Upper lobe of left lung (tissue), 4 donors: ENCODE results near the gene ALDH3A1.

ENCODE experiments used
- CTCF ChIP-seq, 6 experiments: fragments of 450-650 bp in 4 of 6; fragments of 200-600 bp in 2 of 6; sonication (generic) in 2 of 6; IDR thresholded peaks; one replicate each; pipeline ENCODE4 v1.5.1; 2016 to 2019; ENCODE audit warnings: antibody characterized with exemption in 6 of 6
- EP300 ChIP-seq, 4 donors: sonication (generic); formaldehyde crosslinking; IDR thresholded peaks; one replicate each; pipeline ENCODE4 v1.5.1; 2017; ENCODE audit warnings: antibody characterized with exemption in 4 of 4, control low read depth in 2 of 4
- POLR2A ChIP-seq, 4 donors: fragments of 450-650 bp; IDR thresholded peaks; one replicate each; pipeline ENCODE4 v1.5.1; 2016 to 2017; ENCODE audit warnings: antibody characterized with exemption in 4 of 4, mild to moderate bottlenecking in 2 of 4

GRCh38 chr17:19773534-19773933 is 25.4 kb upstream of the ALDH3A1 start:
- no peak for TF ChIP-seq EP300 (IDR thresholded peaks at IDR 0.05)
- no peak for TF ChIP-seq CTCF (IDR thresholded peaks at IDR 0.05)
- TF ChIP-seq POLR2A (IDR thresholded peaks at IDR 0.05), result no peak
